HFF-Myc (cell line): ENCODE results near the gene METTL16.
"Not testable (repeated sequence)": the region's sequence is repeated elsewhere in the genome, so short reads cannot be mapped to it uniquely, and the experiment has no call there.

Source experiments
- DNase-seq: peaks from one replicate; pipeline ENCODE4 v3.0.0-alpha.2; 2011; ENCODE audit warnings: low read depth; ENCODE audit errors: extremely low read depth
- H3K4me3 ChIP-seq: replicated peaks from 2 replicates; pipeline ENCODE4 v1.5.1; 2011; ENCODE audit warnings: low read depth, mild to moderate bottlenecking, control low read depth, low read length
- TF ChIP-seq, protein P1 (sequence below): IDR thresholded peaks from 2 replicates; pipeline ENCODE4 v1.5.1; 2012; ENCODE audit warnings: mild to moderate bottlenecking, low read depth, low read length, control low read depth; ENCODE audit errors: missing control alignments

The METTL16 gene, protein sequence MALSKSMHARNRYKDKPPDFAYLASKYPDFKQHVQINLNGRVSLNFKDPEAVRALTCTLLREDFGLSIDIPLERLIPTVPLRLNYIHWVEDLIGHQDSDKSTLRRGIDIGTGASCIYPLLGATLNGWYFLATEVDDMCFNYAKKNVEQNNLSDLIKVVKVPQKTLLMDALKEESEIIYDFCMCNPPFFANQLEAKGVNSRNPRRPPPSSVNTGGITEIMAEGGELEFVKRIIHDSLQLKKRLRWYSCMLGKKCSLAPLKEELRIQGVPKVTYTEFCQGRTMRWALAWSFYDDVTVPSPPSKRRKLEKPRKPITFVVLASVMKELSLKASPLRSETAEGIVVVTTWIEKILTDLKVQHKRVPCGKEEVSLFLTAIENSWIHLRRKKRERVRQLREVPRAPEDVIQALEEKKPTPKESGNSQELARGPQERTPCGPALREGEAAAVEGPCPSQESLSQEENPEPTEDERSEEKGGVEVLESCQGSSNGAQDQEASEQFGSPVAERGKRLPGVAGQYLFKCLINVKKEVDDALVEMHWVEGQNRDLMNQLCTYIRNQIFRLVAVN

DNA sequence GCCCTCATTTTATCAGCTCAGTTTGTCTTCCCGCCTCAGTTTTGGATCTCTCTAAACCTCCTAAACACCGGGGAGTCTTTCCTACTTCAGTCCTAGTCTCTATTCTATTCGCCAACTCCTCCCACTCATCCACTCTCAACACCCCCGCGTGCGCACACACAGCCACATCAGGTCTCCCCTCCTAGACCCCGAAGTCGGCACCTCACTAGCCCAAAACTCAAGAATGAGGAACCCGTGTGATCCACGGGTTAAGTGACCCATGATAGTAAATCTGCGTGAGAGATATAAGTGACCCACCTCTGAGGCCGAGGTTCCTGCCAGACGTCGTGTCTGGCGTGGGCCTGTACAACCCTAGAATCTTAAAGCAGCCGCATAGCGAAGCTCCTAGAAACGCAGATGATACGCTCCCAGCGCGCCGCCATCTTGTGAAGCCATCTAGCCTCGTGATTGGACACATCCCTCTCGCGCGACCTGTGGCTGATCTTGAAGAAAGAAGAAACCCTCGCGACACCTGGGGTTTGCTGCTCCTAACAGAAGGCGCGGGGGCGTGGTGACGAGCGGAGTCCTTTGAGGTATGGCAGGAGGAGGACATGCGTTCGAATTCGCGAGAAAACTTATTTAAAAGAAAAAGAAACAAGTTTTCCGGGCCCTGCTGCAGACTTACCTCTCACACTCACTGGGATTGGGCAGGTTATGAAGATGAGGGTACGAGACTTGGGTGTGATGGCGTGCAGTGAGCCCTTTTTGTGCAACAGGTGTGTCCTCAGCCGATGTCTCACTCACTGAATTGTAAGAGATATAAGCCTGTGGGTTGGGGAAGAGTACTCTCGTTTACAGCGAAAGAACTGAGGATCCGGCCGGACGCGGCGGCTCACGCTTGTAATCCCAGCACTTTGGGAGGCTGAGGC lies at the start of gene METTL16:
Gene METTL16, minus strand, starts transcription at position 427 of the 908 bp plus-strand sequence. CDS start 9,557 bp downstream, outside the sequence.
- DNase-seq, result peak; percentile 97
- TF ChIP-seq, protein P1, sequence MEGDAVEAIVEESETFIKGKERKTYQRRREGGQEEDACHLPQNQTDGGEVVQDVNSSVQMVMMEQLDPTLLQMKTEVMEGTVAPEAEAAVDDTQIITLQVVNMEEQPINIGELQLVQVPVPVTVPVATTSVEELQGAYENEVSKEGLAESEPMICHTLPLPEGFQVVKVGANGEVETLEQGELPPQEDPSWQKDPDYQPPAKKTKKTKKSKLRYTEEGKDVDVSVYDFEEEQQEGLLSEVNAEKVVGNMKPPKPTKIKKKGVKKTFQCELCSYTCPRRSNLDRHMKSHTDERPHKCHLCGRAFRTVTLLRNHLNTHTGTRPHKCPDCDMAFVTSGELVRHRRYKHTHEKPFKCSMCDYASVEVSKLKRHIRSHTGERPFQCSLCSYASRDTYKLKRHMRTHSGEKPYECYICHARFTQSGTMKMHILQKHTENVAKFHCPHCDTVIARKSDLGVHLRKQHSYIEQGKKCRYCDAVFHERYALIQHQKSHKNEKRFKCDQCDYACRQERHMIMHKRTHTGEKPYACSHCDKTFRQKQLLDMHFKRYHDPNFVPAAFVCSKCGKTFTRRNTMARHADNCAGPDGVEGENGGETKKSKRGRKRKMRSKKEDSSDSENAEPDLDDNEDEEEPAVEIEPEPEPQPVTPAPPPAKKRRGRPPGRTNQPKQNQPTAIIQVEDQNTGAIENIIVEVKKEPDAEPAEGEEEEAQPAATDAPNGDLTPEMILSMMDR, result no peak
- H3K4me3 ChIP-seq, result peak within 1 kb of the TSS; percentile 86

DNA sequence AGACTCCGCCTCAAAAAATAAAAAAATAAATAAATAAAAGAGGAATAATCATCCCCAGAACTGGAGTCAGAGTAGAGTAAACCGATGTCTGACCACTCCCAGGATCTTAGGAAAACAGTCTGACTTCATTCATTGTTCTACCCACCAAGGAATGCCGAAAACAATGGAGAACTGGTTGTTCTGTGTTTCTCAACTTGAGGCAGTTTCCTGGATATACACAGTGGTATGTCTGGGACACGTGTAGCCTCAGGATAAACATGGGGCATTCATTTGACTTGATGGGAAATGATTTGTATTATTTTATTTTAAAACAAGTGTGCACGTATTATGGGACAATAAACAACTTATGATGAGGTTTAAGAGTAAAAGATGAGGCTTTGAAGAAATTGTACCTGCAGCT lies 49.0 kb upstream of the METTL16 start:
- no peak for DNase-seq
- H3K4me3 ChIP-seq, result no peak overlapping the region
- TF ChIP-seq, protein P1, result no peak

DNA sequence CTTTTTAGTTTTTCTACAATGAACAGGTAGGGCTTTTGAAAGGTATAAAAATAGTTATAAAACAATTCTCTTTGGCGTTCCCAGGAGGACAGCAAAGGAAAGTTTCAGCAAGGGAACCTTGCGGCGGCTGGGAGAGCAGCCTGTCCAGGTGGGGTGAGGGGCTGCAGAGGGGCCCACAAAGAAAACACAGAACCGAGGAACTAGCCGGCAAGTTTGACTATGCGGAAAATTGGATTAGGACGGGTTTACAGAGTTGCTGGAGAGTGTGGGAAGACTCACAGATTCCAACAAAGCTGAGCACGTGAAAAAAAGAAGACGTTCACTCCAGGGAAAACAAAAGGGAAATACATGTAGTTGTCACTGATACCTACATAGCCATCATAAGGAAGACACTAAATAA lies 40.2 kb upstream of the METTL16 start:
- TF ChIP-seq, protein P1, result no peak
- H3K4me3 ChIP-seq, result no peak overlapping the region
- no peak for DNase-seq

DNA sequence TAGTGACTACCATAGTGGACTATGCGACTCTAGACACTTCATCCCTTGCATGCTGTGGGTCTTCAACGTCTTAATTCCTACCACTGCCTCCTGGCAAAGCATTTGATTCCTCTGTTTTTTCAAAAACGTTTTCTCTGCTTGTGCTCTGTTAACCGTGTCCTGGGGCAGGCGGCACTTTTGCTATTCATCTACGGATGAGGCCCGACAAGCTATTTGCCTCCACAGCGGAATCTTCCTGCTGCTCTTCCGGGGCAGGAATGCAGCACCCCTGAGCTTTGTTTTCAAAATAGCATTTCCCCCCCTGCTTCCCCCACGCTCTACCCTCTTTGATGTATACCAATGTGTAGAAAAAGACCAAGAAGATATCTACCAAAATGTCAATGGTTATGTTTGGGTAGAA lies 39.8 kb upstream of the METTL16 start:
- TF ChIP-seq, protein P1, result no peak
- H3K4me3 ChIP-seq, result no peak overlapping the region
- no peak for DNase-seq

DNA sequence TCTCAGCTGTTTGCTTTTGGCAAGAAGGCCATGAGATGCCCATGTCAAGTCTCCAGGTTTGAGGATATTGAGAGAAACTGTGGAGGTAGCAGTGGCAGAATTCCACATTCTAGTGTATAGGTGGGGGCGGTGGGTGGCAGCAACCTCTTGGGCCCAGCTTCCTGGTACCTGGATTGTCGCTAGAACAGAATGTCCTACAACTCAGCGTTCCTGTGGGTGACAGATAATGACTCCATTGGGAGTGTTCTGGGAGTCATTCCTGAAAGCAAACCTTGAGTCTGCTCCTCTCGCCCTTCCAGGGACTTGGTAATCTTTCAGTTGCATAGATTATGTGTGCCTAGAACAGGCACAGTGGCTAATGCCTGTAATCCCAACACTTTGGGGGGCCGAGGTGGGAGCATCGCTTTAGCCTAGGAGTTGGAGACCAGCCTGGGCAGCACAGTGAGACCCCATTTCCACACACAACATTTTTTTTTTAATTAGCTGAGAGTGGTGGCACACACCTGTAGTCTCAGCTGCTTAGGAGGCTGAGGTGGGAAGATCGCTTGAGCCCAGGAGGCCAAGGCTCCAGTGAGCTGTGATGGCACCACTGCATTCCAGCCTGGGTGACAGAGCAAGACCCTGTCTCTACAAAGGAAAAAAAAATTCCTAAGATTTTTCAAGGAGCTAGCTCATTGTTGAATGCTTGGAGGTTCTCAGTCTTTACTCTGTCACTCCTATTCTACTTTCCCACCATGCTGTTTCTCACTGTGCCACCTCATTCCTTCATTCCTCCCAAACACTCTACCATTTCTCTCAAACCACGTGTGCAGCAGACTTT lies 37.9 kb upstream of the METTL16 start:
- TF ChIP-seq, protein P1, result no peak
- no peak for DNase-seq
- no peak overlapping the region for H3K4me3 ChIP-seq

DNA sequence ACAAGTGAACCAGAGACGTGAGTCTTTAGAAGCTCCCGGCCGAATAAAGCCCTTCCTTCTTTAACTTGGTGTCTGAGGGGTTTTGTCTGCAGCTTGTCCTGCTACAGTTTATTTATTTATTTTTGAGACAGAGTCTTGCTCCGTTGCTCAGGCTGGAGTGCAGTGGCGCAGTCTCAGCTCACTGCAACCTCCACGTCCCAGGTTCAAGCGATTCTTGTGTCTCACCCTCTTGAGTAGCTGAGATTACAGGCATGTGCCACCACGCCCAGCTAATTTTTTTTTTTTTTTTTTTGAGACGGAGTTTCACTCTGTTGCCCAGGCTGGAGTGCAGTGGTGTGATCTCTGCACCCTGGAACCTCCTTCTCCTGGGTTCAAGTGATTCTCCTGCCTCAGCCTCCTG lies 36.3 kb upstream of the METTL16 start:
- DNase-seq, H3K4me3 ChIP-seq: not testable (repeated sequence)
